ENCODE measurements around the gene TBC1D22A.
"Not testable (repeated sequence)": the region's sequence is repeated elsewhere in the genome, so short reads cannot be mapped to it uniquely, and the experiment has no call there.

TBC1D22A gene

DNA sequence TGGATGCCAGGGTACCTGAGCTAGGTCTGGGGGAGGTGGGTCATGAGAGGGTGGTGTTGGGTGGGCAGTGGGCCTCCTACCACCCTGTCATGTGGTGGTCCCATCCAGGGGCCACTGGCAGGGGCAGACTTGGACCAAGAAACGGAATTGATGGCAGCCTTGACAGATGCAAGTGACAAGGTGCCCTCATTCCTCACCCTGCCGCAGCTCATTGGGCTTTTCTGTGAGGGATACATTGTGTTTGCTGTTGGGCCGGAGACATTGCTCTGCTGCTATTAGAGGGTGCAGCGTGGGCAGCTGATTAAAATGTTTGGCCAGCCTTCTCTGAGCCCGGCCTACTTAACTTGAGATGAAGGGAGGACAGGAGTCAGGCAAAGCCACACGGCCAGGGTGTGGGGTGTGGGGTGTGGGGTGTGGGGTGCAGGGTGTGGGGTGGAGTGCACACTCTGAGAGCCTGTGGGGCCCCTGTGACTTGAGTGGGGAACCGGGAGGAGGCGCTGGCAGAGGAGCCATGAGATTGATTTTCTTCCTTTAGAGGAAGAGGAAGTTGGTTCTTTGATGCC lies 351.5 kb downstream of the TBC1D22A start:
- no peak for DNase-seq

DNA sequence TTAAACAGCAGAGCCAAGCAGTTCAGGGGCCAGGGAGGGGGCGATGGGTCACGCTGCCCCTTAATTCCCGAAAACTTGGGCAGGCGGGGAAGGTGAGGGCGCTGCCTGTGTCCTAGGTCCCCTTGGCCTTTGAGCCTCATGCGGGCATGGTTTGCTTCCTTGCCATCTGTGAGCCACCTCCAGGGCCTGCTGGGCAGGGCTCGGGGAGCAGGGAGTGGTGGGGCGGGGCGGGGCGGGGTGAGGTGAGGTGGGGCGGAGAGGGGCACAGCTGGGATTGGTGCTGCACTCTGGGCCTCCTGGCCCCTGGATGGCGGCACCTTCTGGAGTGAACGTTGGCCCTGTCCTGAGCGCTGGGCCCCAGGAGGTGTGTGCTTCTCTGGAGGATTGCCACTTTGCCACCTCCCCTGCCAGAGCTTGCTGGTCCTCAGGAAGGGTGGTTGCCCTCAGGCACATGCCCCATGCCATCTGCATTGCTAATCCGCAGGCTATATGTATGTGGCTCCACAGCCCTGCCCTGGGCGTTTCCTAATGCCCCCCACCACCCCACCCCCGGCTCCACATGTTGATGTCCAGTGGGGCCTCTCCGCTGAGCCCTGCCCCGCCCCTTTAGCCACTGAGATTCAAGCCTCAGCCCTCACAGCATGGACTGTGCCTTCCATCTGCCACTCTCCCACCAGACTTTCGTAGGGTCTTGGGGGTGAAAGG lies 352.5 kb downstream of the TBC1D22A start:
- no peak for DNase-seq

DNA sequence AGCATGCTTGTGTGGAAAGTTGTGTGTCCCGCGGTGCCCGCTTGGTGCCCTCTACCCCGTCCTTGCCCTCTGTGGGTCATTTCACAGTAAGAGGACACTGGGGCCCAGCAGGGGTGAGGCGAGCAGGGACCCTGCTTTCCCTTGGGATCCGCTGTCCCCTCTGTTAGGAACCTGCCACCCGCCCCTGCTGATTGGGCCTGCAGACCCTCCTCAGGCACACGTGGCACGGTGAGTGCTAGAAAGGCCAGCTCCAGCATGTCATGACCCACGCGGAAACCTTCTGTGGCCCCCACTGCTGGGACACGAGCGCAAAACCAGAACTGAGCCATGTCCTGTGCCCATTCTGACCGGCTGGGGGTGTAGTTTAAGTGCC lies 353.1 kb downstream of the TBC1D22A start:
- DNase-seq: no peak

DNA sequence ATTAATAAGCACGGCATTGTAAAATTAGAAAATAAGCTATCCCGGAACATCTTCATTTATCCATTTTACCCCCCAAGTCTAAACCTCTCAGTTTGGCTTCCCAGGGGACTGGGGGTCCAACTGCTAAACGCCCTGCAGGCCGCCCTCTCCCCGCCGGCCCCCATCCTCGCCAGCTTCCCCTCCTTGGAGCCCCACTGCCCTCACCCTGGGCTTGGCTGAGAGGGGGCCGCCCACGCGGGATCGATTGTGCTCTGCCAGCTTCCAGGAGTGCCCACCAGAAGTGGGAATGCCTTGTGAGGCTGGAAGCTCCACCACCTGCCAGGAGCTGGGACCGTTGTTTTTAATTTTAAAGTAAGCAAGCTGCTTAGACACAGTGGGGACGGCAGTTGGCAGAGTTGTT lies 353.5 kb downstream of the TBC1D22A start:
- DNase-seq: no peak

DNA sequence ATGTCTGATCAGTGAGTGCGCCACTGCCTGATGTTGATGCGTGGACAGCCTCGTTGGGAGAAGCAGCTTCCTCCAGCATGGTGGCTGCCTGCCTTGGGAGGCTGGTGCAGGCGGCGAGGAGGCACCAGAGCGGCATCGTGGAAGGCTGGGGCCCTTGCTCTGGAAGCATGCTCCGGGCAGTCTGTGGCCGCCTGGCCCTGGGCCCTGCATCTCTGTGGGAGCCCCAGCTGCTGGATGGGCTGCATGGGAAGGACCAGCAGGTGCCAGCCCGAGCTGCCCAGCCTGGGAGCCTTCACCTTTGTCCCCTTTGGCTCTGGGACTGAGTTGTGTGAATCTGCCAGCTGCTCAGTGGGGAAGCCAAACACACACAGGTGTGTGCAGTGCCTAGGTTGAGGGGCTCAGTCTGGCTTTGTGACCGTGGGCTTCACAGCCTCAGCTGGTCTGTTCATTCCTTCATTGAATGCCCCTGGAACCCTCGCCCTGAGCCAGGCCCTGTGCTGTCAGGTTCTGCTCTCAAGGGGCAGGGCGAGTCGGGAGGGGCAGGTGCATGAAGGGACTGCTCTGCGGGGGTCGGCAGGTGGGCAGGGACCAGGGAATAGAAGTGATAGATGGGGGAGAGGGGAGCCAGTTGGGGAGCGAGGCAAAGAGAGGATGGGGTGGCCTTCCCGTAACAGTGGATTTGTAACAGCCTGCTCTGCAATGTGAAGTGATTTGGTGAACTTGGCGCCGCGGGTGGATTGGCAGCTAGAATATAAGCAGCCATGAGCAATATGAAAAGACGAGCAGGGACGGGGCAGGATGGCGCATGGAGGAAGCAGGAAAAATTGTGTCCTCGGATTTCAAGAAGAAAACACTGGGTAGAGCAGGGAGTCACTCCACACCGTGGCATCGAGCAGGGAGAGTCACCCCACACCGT lies 354.2 kb downstream of the TBC1D22A start:
- DNase-seq: no peak

DNA sequence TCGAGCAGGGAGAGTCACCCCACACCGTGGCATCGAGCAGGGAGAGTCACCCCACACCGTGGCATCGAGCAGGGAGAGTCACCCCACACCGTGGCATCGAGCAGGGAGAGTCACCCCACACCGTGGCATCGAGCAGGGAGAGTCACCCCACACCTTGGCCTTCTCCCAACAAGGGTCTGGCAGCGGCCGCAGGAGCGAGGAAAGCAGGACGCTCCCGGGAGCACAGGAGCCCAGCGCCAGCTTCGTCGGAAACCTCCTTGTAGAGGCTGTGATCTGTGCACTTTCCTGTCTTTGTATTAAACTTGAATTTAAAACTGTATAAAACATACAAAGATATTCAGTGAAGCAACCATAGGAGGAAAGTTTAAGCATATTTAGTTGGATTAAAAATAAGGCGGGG lies 355.0 kb downstream of the TBC1D22A start:
- not testable (repeated sequence) for DNase-seq

DNA sequence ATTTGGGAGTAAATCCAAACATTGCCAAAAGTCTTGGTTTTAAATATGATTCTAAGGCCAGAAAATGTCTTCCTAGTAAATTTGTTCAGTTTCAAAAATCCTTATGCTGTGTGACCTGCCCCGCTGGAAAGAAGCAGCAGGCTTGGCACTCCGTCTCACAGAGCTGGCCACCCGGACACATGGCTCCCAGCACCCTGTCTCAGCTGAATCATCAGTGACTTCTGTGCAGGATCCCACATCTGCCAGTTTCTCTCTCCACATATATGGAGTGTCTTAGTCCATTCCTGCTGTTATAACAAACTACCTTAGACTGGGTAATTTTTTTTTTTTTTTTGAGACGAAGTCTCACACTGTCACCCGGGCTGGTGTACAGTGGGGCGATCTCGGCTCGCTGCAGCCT lies 356.7 kb downstream of the TBC1D22A start:
- DNase-seq: no peak

DNA sequence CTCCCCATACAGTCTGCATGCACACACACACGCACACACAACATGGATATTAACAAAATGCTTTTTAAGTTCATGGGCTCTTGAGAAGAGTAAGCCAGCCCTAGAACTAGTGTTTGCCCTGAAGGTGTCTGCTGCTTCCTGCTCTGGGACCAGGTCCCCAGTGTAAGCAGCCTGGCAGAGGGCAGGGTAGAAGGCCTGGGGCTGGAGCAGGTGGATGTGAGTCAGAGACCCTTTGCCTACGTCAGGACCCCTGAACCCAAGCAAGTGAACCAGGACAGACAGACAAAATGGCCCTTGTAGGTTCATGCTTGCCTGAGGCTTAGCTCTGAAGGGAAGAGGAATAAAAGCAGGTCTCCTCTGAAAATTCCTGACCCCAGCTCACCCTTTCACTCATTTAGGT lies 357.9 kb downstream of the TBC1D22A start:
- DNase-seq: no peak

DNA sequence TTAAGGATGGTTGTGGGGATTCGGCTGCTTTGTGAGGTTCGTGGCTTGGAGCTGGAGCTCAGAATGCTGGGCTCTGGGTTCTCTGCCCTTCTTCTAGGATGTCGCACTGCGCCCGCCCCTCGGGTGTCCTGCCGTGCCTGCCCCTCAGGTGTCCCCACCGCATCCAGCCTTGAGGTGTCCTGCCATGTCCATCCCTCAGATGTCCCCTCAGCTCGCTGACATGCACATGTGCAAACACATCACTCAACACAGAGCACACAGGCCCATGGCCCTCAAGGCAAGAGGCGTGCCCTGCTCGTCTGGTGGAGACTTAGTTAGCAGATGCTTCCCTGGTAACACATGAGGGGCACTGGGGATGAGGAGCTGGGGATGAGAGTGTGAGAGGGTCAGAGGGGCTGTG lies 359.3 kb downstream of the TBC1D22A start:
- DNase-seq: no peak

DNA sequence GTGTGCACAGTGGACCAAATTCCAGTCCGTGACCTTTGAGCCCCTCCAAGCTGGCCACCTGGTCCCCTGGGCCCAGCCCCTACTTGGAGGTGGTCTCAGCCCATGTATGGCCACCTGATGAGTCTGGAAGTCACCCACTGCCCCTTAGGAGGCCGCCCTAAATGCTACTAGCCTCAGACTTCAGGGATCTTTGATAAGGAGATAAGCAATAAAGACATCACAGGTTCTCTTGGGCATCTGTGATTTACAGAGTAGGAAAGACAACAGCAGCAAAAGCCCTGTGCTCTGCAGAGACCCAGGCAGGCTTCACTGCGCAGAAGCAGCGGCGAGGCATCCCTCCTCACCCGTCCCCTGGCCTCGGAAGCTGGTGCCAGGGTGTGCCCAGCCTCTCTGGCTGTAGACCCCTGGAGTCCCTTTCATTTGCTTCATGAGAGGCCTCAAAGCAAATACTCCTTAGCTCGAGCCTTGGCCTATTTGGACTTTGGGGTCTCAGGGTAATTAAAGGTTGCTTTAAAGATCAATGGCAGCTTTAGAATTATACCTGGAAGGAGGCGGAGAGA lies 360.1 kb downstream of the TBC1D22A start:
- DNase-seq: no peak

DNA sequence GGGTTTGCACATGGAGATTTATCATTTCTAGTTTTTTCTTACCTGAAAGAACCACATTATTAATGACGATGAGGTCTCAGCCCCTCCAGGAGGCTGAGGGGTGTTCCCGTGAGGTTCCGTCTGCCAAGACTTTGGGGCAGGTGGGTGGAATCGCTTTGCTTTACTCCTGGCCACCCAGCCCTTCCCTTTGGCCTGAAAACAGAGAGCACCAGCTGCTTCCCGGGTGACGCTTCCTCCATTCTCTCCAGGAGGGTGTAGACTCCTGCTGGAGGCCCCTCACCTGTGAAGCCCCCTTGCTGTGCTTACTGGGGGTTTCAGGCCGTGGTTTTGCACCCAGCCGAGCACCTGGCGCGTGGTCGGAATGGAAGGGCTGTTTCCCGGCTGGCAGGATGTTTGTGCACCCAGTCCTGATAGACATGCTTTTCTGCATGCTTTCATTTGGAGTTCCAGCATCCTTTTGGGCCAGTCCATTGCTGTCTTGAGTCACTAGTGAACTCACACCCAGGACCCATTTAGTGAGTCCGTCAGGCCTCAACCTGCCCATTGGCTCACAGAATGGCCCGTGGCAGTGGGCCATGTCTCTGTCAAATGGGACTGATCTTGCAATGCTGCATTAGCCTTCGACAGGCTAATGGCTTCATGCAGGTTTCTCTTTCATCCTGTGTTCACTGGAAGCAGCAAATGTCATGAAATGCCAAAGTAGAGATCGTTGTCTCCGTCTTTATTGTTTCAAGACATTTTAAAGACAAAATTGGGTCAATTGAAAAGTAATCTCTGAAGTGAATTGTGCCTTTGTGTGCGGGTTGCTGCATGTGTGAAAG lies 360.8 kb downstream of the TBC1D22A start:
- no peak for DNase-seq

DNA sequence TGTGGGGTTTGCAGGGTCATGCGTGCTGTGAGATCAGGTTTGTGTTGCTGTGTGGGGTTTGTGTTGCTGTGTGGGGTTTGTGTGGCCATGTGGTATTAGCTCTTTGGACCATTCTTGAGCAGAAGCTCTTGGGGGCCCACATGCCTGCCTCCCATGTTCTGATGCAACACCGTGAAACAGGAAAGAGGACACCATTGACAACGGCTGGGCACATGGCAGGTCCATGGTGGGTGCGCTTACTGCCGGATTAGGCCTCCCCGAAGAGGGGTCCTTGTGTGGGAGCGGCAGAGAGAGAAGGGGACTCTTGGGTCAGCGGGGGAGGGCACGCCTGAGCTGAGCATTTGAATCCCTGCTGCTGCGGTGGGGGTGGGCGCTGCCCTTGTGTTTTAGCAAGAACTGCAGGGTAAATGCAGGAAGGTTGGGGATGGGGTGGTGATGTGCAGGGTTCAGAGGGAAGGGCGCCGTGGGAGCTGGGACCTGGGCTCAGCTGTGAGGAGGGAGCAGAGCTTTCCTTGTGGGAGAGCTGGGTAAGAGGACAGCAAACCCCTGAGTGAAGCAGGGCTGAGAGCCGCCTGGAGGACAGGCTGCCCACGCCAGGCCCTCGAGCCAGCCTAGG lies 361.5 kb downstream of the TBC1D22A start:
- no peak for DNase-seq

DNA sequence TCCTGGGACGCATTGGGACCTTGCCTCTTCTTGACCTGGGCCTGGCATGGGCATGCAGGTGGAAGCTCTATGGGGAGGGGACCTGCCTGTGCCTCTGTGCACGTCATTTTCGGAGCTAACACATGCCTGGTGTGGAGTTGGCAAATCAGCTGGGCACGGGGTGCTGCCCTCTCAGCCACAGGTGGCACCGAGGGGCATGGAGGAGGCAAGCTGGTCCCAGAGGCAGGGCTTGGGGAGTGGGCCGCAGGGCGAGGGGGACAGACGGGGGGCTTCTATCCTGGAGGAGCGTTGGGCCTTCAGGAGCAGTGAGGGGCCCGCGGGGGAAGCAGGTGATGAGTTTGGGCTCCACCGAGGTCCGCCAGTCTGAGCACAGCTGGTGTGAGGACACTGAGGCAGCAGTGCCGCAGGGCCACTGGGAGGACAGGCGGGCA lies 362.0 kb downstream of the TBC1D22A start:
- no peak for DNase-seq

DNA sequence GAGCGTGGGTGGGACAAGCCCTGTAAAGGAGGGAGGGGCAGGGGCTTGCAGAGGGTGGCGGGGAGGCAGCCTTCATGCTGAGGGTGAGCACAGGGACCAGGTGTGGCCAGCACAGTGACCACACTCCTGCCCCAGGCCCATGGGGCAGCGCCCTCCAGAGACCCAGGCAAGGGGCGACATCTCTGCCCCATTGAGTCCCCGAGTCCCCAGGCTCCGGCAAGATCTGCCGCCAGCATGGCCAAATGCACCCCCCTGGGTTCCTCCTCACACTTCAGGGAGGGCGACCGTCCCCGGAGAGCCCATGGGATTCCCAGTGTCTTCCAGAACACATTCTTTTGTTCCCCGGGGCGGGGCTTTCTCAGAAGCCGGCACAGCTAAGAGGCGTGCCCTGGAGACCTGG lies 362.5 kb downstream of the TBC1D22A start:
- DNase-seq: no peak

DNA sequence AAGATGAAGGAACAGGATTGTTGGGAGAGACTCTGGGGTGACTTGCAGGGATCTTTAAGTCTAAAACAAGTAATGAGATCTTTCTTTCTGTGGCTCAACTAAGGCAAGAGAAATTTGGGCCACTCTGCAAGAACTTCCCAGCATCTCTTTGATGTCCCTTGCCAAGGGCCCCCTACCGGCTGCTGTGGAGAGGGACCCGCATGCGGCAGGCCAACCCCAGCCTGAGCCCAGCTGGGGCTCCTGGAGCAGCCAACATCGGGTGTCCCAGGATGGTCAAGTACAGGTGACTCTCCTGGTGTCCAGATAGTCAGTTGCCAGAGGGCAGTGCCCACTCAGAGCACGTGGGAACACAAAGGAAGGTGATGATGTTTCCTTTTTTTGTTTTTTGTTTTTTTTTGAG lies 363.2 kb downstream of the TBC1D22A start:
- no peak for DNase-seq

DNA sequence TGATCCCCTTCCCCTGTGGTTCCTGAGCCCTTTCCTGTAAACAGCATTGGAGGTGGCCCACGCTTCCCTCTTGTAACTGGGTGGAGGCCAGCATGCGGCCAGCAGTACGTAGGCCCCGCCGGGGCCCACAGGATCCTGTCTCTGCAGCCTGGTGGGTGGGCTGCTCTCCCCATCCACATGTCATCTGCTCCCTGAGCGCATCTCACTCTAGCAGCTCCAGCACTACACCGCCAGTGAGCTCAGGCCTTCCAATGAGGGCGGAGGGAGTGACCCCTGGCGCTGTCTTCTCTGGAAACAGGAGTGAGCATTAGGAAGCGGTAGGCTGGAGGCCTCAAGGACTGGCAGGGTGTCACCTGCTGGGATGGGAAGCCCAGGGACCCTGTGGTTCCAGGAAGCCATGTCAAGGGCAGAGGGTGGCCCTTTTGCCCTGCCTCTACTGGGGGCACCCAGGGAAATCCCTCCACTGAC lies 363.9 kb downstream of the TBC1D22A start:
- DNase-seq: no peak

DNA sequence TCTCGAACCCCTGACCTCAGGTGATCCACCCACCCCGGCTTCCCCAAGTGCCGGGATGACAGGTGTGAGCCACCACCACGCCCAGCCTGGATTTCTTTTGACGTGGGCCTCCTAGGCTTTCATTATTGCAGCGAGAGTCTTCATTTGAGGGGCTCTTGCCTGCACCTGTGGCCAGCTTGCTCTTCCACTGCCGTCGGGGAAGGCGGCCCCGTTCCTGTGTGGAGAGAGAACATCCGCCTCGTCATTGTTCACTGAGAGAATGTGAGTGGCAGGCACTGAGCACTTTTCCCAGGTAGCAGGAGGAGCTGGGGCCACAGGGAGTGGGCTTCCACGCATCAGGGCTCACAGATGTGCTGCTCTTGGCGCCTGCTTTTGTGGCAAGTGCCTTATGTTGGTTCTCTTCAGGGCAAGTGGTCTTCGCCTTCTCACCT lies 365.0 kb downstream of the TBC1D22A start:
- no peak for DNase-seq

DNA sequence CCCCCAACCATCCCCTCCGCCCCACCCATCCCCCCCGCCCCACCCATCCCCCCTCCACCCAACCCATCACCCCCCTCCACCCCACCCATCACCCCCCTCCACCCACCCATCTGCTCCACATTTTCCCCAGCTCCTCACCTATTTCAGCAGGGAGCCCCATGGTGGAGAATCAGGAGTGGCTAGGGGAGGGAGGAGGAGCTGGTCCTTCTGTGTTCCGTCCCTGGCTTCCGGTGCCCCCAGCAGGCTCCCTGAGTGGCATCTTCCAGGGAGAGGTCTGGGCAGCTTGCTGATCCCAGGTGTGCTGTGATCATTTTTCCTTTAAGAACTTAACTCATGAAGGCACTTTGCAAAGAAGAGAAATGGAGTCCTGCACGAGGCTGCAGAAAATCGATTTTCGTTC lies 365.8 kb downstream of the TBC1D22A start:
- no peak for DNase-seq

DNA sequence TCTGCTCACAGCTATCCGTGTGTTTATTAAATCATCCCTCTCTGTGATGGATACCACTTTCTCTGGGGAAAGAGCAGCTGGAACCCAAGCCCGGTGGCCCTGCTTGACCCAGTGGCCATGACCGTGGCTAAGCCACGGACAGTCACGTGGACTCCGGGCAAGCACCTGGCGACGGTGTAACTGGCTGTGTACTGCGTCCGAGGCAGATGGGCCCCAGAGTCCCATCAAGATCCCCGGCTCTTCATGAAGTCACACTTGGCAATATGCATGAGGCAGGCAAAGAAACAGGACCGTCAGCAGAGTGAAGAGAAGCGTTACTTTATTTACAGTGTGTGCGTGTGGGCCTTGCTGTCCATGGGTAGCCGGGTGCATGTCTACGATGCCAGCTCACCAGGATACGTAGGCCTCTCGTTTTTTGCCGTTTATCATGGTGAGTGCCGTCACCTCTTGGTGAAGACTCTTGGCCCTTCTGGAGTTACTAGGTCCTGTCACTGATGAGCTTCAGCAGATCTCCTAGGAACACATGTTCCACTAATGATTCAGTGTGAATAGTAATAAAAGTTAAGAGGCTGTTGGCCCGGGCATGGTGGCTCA lies 366.3 kb downstream of the TBC1D22A start:
- DNase-seq: no peak

DNA sequence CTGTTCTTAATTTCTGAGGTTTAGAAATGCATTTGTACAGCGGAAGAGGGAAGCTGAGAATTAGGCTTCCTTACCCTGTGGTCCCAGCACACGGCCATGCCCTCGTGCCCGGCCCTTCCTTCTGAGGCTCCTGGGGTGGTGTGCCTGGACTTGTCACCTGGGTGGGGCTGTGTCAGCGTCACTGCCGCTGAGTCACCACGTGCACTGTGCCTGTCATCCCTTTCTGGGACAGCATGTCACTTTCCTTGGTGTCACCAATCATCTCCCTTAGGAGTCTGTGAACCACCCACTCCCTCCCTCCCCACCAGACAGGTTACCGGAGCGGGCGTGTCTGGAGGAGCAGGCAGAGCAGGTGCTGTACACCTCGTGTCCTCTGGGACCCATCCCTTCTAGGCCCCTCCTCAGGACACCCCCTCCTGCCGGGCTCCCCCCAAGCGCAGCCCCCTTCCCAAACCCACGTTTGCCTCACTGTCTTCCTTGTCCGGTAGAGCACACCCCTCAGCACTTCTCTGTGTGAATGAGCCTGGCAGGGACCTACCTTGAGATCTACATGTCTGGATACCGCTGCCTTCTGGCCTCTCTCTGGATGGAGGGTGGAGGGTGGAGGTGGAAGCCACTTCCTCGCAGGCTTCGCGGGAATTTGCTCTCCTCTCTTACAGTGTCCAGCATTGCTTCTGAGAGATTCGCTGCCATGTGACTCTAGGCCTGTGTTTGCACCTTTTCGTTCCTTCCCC lies 367.6 kb downstream of the TBC1D22A start:
- no peak for DNase-seq
